Effector memory CD4-positive, alpha-beta T cell (primary cell): ENCODE data around the gene PCDH9.

ENCODE experiments used
- DNase-seq, 3 donors: peaks; one replicate each; pipeline ENCODE4 v3.0.0-alpha.2; 2020
- H3K27ac ChIP-seq: 2 replicates; pipeline ENCODE4 v1.7.0; 2013; ENCODE audit warnings: mild to moderate bottlenecking, low read length, moderate library complexity; ENCODE audit not compliant: insufficient read depth, poor library complexity, severe bottlenecking
- H3K27me3 ChIP-seq: replicated peaks from 2 replicates; pipeline ENCODE4 v1.7.0; 2013; ENCODE audit warnings: mild to moderate bottlenecking, low read length; ENCODE audit not compliant: insufficient read depth, control insufficient read depth, poor library complexity, severe bottlenecking
- H3K36me3 ChIP-seq: 2 replicates; pipeline ENCODE4 v1.7.0; 2013; ENCODE audit warnings: mild to moderate bottlenecking, low read length, moderate library complexity; ENCODE audit not compliant: control insufficient read depth, insufficient read depth
- H3K4me1 ChIP-seq: 2 replicates; pipeline ENCODE4 v1.7.0; 2013; ENCODE audit warnings: low read length, mild to moderate bottlenecking; ENCODE audit not compliant: control insufficient read depth, insufficient read depth, poor library complexity, severe bottlenecking
- H3K4me3 ChIP-seq: 2 replicates; pipeline ENCODE4 v1.7.0; 2013; ENCODE audit warnings: low read length, low read depth, mild to moderate bottlenecking; ENCODE audit not compliant: insufficient read depth, poor library complexity, severe bottlenecking
- H3K9me3 ChIP-seq: 2 replicates; pipeline ENCODE4 v1.7.0; 2013; ENCODE audit warnings: mild to moderate bottlenecking, low read length, moderate library complexity; ENCODE audit not compliant: control insufficient read depth

PCDH9 gene

DNA sequence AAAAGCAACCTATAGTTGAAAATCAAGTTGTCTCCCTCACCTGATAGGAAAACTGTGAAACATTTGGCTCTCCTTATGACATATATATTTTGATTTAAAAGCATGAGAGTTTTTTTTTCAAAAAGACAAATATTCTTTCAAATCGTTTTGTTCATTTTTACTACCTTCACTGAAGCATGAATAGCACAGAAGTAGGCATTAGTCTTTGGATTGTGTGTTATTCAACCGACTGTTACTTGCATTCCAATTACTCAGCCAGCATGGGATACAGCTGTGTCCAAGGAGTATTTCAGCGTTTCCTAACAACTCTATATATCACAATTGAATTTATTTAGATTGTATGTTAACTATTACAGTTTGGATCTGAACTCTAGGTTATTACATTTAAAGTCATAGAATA, 135.2 kb downstream of the PCDH9 start:
- no peaks in the 10 kb centered on the region for H3K9me3 ChIP-seq
- no peak overlapping the region for H3K4me3 ChIP-seq
- H3K4me1 ChIP-seq: no peaks in the 10 kb centered on the region
- H3K27ac ChIP-seq: no peak overlapping the region
- no peaks in the 10 kb centered on the region for H3K36me3 ChIP-seq
- no peaks in the 10 kb centered on the region for H3K27me3 ChIP-seq
- DNase-seq: no peak

GRCh38 chr13:67094078-67094477, 136.1 kb downstream of the PCDH9 start:
- Histone ChIP-seq H3K4me3 (no peak overlapping the region), H3K9me3 (no peaks in the 10 kb centered on the region), H3K36me3 (no peaks in the 10 kb centered on the region), H3K27me3 (no peaks in the 10 kb centered on the region), H3K27ac (no peak overlapping the region), H3K4me1 (no peaks in the 10 kb centered on the region)
- DNase-seq: no peak

DNA sequence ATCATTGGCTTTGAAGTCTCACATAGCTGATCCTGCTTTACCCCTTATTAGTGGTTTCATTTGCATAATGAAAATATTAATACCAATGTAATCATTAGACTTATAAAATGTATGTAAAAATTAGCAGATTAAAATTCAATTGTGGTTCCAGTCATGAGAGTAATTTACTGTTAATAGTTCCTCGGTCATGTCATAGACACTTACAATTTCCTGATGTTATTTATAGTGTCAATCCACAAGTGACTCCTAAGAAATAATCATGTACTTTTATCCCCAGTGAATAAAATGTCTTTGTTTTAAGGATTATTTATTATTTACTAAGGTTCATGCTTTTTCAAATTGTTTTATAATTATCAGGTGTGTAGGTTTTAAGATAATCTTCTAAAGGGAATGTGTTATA, 138.5 kb downstream of the PCDH9 start:
- no peak for DNase-seq
- Histone ChIP-seq H3K27me3 (no peaks in the 10 kb centered on the region), H3K4me3 (no peak overlapping the region), H3K36me3 (no peaks in the 10 kb centered on the region), H3K27ac (no peak overlapping the region), H3K9me3 (no peaks in the 10 kb centered on the region), H3K4me1 (no peaks in the 10 kb centered on the region)

DNA sequence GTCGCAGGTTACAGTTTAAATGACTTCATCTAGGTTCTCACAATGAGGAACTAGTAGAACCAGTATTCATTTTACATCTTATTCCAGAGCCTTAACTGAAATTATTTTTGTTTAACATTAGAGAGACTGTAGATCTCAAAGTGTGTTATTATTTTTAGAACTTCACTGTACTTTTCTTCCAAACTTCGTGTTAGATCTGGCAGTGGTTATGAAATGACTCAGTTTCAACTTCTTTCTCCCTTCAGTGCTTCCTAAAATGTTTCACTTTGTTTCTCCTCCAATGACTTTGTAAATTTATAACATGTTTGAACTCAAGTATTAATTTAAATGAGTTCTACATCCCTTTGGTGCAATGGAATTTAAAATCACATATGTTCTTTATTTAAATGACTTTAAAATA, 139.3 kb downstream of the PCDH9 start:
- no peaks in the 10 kb centered on the region for H3K9me3 ChIP-seq
- H3K4me3 ChIP-seq: no peak overlapping the region

GRCh38 chr13:67087527-67087926, 142.6 kb downstream of the PCDH9 start:
- H3K4me3 ChIP-seq: no peak overlapping the region
- no peak for DNase-seq
- H3K27me3 ChIP-seq: no peaks in the 10 kb centered on the region
- H3K4me1 ChIP-seq: no peaks in the 10 kb centered on the region
- no peak overlapping the region for H3K27ac ChIP-seq
- no peaks in the 10 kb centered on the region for H3K36me3 ChIP-seq
- H3K9me3 ChIP-seq: no peaks in the 10 kb centered on the region

More for the DNA sequence above, 139.3 kb downstream of the PCDH9 start:
- H3K36me3 ChIP-seq: no peaks in the 10 kb centered on the region
- no peak overlapping the region for H3K27ac ChIP-seq
- H3K4me1 ChIP-seq: no peaks in the 10 kb centered on the region
- no peaks in the 10 kb centered on the region for H3K27me3 ChIP-seq
- DNase-seq: no peak

GRCh38 chr13:67086260-67086659, 143.9 kb downstream of the PCDH9 start:
- no peak for DNase-seq
- Histone ChIP-seq H3K27ac (no peak overlapping the region), H3K9me3 (no peaks in the 10 kb centered on the region), H3K36me3 (no peaks in the 10 kb centered on the region), H3K27me3 (no peaks in the 10 kb centered on the region), H3K4me1 (no peaks in the 10 kb centered on the region), H3K4me3 (no peak overlapping the region)

DNA sequence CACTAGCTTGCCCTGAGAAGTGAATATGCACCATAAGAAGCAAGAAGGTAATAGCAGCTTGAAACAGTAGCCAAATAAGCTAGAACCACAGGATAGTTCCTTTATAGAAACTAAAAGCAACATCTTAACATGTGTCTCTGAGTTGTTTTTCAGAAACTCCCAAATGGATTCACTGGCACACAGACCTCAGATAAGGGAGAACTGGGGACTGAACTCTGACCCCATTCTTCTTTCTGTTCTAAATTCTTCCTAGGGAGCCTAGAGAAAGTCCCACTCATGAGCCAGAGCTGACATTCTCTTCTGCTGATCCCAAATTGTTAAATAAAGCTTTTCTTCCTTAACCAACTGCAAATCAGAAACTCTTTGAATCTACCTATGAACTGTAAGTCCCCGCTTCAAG, 146.1 kb downstream of the PCDH9 start:
- Histone ChIP-seq H3K4me3 (no peak overlapping the region), H3K27me3 (no peaks in the 10 kb centered on the region), H3K9me3 (no peaks in the 10 kb centered on the region), H3K36me3 (no peaks in the 10 kb centered on the region), H3K27ac (no peak overlapping the region), H3K4me1 (no peaks in the 10 kb centered on the region)
- no peak for DNase-seq

DNA sequence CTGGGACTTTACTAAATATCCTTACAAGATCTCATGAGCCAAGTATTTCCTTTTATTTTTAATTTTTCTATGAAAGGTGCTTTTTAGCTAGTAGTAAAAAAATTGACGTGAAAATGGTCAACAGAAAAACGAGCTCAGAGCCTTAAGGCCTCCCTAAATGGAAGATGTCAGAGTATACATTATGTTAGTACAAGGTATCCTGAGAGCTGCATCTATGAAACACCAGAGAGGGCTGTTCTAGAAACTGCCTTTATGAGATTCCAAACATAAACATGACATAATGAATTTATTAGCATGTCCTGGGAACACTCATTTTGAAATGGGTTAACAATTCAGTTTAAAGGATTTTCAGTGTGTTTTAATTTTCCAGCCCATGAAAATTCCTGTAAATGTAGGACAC, 146.6 kb downstream of the PCDH9 start:
- no peaks in the 10 kb centered on the region for H3K27me3 ChIP-seq
- no peak overlapping the region for H3K27ac ChIP-seq
- no peaks in the 10 kb centered on the region for H3K9me3 ChIP-seq
- H3K4me3 ChIP-seq: no peak overlapping the region
- no peak for DNase-seq
- H3K36me3 ChIP-seq: no peaks in the 10 kb centered on the region
- H3K4me1 ChIP-seq: no peaks in the 10 kb centered on the region

GRCh38 chr13:67080351-67080750, 149.8 kb downstream of the PCDH9 start:
- Histone ChIP-seq H3K36me3 (no peaks in the 10 kb centered on the region), H3K4me1 (no peaks in the 10 kb centered on the region), H3K9me3 (no peaks in the 10 kb centered on the region), H3K27ac (no peak overlapping the region), H3K4me3 (no peak overlapping the region), H3K27me3 (no peaks in the 10 kb centered on the region)
- DNase-seq: no peak

DNA sequence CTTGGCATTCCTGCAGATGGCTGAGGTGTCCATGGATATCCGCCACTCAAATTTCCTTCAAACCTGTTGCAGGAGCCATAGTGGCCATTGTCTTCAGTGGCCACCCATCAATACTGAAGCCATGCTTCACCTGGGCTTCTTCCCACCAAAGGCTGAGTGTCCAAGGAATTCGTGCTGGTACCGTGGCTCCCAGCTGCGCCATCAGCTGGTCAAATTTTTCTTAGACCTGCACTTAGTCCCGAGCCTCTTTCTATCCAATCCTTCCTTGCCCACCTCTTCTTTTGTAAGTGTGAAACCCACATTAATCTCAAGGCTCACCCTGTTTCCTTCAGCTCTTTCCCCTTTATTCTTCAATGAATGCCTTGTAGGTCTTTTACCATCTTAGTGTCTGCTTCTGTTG, 152.1 kb downstream of the PCDH9 start:
- Histone ChIP-seq H3K4me3 (no peak overlapping the region), H3K27me3 (no peaks in the 10 kb centered on the region), H3K27ac (no peak overlapping the region), H3K4me1 (no peaks in the 10 kb centered on the region), H3K36me3 (no peaks in the 10 kb centered on the region), H3K9me3 (no peaks in the 10 kb centered on the region)
- DNase-seq: no peak

- no peaks in the 10 kb centered on the region for H3K27me3 ChIP-seq
- H3K4me1 ChIP-seq: no peaks in the 10 kb centered on the region
- DNase-seq: no peak
- H3K9me3 ChIP-seq: no peaks in the 10 kb centered on the region
- H3K4me3 ChIP-seq: no peak overlapping the region
- H3K27ac ChIP-seq: no peak overlapping the region
- H3K36me3 ChIP-seq: no peaks in the 10 kb centered on the region
Observed at GRCh38 chr13:67077132-67077531, 153.0 kb downstream of the PCDH9 start.
